IPS-18c (cell line): ENCODE results near the gene FAM131C.
"Not testable (repeated sequence)": the region's sequence is repeated elsewhere in the genome, so short reads cannot be mapped to it uniquely, and the experiment has no call there.

Experiments used
- H3K4me3 ChIP-seq: 2 replicates; pipeline ENCODE4 v1.7.0; 2013; ENCODE audit warnings: low read depth, mild to moderate bottlenecking, low read length, moderate library complexity; ENCODE audit not compliant: insufficient read depth
- H3K9me3 ChIP-seq: one replicate; pipeline ENCODE4 v1.6.1; 2013; ENCODE audit warnings: mild to moderate bottlenecking, low read length, moderate library complexity; ENCODE audit not compliant: control insufficient read depth, insufficient read depth

The FAM131C gene

DNA sequence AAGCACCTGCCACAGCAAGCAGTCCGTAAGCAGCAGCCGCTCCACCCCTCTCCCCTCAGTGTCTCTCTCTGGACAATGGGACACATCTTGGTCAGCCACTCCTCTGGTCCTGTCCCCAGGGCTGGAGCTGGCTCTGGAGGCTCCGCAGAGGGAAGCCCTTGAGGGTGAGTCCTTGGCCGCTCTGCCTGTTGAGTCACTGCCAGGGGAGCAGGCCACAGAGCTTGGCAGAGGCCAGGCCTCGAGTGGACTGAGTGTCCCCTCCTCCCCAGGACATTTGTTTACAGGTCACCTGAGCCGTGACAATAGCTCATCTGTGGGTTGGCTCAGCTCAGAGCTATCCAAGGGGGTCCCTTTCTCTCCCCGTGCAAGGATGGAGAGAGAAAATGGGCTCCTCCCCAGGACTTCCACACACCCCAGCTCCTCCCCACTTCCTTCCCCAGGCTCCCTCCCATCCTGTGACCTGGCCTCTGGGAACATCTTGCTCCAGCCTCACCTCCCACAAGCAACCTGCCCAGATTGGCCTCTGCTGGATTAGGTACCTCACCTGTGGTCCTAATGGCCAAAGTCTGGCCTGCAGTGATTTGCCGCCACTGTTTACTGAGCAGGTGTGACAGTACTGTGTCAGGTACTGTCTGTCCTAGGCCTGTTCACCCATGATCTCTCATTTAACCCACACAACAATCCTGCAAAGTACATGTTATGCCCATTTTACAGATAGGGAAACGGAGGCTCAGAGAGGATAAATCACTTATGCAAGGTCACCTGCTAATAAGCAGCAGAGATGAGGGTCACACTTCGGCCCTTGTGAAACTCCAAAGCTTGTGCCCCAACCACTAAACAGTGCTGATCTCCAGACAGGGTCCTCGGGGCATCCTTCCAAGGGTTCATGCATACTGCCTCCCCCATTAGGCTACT, 4.8 kb downstream of the FAM131C start:
- Histone ChIP-seq H3K9me3 (no peaks in the 10 kb centered on the region), H3K4me3 (no peak overlapping the region)

DNA sequence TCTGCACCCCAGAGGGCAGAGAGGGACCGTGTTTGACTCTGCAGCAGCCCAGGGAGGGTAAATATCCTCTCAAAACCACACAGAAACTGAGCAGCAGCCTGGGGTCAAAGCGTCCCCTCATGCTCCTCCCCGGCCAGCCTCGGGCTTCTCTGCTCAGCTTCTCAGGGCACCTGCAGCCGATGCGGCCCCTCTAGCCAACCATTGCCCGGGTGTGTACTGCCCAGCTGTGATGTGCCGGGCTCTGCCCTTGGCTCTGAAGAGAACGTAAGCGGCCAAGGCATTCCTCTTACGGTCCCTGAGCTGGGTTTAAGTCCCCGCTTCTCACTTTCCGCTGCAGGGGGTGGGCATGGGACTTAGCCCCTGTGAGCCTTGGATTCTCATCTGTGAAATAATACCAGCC, 5.5 kb downstream of the FAM131C start:
- H3K9me3 ChIP-seq: no peaks in the 10 kb centered on the region
- H3K4me3 ChIP-seq: no peak overlapping the region

DNA sequence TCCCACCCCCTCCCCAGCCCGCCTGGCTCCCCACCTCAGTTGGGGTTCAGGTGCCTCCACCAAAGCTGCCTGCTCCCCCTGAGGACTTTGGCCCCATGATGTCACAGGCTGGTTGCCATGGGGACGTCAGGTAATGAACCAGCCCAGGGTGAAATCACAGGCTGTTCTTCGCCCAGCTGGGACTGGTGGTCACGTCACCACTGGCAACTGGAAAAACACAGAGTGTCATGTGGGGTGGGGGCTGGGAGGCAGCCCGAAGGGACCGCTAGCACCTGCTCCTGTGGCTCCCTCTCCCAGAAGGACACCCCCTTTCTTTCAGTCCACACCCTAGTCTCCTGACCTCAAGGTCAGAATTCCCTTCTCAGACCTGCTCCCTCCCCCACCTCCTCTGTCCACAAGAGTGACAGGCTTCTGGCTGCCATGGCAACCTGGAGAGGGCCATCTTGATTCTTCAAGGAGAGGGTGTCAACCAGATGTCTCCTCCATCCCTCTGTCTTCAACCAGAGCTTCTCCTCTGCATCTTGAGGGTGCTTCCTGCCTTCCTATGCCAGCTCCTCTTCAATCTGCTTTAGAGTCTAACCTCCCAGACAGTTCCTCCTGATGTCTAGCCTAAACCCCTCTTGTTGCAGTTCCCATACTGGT, 6.2 kb downstream of the FAM131C start:
- Histone ChIP-seq H3K9me3 (no peaks in the 10 kb centered on the region), H3K4me3 (no peak overlapping the region)

DNA sequence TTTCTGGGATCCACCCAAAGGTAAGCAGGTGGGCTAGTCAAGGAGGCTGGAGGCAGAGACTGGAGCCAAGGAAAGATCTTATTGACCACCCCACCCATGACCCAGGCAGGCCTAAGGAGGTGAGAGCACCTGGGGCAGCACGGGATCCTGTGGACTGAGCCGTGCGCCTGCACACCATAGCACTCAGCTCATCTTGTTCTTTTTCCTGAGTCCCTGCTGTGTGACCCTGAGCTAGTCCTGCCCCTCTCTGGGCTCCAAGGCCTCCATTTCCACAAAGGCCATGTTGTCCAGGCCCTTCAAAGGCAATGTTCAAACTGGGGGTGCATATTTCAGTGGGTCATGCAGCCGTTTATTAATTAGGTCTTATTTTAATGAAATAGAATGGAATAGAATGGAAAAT, 7.2 kb downstream of the FAM131C start:
- H3K4me3 ChIP-seq: no peak overlapping the region
- no peaks in the 10 kb centered on the region for H3K9me3 ChIP-seq

DNA sequence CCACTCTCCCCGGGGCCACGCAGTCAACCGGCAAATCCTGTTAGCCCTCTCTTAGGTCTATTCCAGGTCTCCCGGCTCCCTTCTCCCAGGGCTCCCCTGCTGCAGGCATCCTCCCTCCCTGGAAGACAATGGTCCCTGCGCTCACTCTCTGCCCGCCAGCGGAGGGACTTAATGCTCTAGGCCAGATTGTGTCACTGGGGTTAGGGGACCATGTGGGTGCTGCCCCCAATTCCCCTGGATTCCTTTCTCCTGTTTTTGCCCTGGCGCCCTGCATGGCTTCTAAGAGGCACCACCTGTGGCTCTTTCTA, 8.2 kb downstream of the FAM131C start:
- Histone ChIP-seq H3K4me3 (no peak overlapping the region), H3K9me3 (no peaks in the 10 kb centered on the region)

DNA sequence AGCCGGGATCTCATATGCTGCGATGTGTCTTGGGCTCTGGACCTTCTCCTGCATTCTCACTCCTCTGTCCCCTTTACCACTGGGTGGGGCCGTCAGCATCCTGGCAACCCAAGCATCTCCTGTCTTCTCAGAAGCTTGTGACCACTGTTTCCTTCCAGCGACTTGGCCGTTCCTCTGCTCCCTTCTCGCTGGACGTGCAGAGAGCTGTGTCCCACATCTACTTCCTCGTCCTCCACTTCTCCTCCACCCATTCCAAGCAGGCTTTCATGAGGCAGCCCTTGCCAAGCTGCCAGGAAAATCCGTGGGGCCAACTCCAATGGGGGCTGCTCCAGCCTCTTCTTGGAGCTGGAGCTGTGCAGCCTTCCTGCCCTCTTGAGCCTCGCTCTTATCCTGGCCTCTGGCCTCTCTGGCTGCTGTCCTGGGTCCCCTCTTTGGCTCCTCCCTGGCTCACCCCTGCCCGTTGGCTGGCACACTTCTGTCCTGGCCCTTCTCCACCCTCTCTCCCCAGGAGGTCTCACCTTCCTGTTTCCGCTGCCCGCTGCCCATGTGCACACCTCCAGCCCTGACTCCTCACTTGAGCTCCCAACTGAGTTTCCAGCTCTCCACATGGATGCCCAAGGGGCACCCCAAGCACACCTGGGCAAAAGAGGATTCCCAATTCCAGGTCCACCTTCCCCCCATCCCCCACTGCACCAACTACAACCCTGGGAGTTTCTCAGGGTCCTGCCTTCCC, 8.7 kb downstream of the FAM131C start:
- Histone ChIP-seq H3K9me3 (no peaks in the 10 kb centered on the region), H3K4me3 (no peak overlapping the region)

DNA sequence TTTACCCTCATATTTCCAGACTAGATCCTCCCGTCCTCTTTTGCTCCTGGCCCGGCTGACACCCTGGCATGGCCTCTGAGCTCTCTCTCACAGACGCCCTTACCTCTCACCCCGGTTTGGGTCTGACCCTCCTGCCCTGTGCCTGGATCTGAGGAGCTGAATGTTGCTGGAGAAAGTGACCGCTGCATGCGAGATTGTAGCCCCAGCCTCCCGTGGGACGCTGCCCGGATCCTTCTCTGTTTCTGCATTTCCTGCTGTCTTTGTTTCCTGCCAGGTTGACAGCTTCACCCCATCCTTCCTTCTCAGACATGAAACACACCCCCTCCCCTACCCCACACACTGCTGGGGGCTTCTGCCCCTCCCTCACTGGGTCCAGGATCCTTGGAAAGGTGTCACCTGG, 9.5 kb downstream of the FAM131C start:
- Histone ChIP-seq H3K4me3 (no peak overlapping the region), H3K9me3 (no peaks in the 10 kb centered on the region)

DNA sequence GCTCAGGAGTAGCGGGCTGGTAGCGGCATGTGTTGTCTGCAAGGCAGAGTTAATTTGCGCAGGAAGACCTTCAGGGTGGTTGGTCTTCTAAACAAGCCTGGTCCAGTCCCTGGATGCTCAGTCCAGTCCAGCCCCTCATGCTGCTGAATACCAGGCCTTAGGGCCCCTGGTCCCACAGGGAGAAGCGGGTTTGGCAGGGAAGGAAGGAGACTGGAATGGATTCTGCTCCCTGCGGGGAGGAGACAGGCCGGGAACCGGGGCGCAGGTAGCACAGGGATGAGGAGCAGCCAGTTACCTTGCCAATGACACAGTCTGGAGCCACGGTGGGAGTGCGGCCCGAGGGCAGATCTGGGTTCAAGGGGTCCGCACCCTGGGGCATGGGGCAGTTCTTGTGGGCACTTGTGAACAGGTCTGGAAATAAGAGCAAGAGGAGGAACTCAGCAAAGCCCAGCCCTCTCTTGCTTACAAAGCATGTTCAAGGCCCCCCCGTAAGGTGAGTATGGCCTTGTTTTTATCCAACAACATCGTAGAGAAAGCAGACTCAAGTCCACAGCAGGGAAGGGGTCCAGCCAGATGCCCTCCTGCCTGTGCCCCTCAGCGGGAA, 10.1 kb downstream of the FAM131C start:
- H3K9me3 ChIP-seq: no peaks in the 10 kb centered on the region
- no peak overlapping the region for H3K4me3 ChIP-seq

DNA sequence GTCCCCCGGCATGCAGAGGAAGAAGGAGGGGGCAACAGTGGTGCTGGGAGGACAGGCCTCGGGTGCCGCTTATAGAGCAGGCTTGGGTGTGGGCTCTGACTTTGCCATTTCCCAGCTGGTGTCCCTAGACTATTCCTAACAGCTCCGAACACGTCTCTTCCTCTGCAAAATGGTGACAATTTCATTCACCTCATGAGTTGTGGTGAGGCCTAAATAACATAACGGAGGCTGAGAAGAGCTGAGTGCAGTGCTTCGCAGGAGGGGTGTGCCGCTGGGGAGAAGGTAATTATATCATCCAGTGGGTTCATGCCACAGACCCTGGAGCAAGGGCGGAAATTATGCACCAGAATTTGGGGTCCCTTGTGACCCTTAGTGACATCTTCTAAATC, 10.8 kb downstream of the FAM131C start:
- H3K4me3 ChIP-seq, H3K9me3 ChIP-seq: not testable (repeated sequence)

DNA sequence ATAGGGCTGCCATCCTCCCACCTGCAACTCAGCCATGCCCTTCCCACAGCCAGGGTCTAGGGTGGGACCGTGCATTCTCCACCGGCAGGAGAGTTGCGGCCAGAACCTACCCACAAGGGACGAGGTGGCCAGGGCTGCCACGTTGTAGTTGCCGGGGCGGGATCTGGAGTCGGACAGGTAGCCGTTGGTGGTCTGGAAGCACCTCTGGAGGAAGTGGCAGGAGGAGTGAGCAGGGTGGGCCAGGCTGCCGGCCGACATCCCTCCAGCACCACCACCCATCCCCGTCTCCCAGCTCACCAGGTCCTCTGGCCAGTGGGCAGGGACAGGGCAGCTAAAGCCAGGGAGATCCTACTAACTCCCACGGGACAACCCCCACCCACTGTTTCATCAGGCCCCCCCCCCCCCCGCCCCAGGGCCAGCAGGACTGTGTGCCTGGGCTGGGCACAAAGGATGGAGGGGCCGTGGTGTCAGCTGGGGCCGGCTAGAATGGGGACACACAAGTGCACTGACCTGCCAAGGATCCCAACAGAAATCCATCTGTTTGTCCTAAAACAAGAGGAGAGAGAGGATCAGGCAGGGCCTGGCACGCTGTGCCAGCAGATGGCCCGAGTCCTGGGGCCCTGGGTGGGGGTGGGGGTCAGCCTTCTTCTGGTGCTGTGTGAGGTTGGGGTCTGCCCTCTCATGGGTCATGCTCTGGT, 11.3 kb downstream of the FAM131C start:
- not testable (repeated sequence) for H3K4me3 ChIP-seq

DNA sequence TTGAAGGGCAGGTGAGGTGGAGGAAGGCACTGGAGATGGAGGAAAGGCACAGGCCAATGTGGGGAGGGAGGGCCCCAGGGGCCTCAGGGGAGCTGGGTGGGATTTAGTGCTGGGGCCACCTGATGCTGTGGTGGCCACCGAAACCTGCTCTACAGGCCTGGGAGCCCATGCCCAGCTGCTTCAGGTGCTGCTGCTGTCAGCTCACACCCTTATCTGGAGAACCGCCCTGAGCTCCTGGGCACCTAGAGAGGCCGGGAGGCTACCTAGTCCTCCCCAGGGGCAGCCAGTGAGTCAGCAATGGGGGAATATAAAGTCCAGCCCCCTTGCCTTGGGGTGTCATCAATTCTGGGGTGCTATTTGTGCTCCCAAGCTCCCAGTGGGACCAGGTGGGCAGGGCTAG, 12.2 kb downstream of the FAM131C start:
- H3K9me3 ChIP-seq: no peaks in the 10 kb centered on the region
- H3K4me3 ChIP-seq: no peak overlapping the region

More for the DNA sequence above, 11.3 kb downstream of the FAM131C start:
- H3K9me3 ChIP-seq: not testable (repeated sequence)

DNA sequence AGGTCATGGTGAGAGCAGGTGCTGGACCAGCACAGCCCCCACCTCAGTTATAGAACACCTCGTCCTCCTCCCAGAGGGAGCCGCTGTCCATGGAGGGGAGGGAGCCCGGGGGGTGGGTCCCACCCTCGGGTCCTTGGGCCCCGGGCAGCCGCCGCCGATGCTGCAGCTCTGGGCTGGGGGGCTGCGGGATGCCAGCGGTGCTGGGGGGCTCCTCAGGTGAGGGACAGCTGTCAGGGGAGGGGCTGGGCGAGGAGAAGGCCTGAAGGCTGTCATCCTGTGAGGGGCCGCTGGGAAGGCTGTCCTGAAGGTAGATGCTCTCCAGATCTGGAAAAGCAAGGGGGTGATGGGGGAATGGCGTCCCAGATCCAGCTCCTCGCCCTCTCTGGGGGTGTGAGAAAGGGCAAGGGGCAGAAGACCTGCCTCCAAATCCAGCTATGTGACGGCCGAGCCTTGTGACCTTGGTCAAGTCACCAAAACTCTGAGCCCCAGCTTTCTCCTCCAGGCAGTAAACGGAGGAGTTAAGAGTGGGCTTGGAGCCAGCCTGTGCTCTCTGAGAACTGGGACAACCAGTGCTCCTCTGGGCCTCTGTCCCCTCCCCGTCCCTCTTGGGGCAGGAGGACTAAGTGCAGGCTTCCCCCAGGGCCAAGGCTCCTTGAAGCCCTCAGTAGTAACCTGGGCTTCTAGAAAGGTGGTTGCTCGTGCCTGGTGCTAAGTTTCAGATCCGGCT, 14.9 kb downstream of the FAM131C start:
- not testable (repeated sequence) for H3K9me3 ChIP-seq, H3K4me3 ChIP-seq

DNA sequence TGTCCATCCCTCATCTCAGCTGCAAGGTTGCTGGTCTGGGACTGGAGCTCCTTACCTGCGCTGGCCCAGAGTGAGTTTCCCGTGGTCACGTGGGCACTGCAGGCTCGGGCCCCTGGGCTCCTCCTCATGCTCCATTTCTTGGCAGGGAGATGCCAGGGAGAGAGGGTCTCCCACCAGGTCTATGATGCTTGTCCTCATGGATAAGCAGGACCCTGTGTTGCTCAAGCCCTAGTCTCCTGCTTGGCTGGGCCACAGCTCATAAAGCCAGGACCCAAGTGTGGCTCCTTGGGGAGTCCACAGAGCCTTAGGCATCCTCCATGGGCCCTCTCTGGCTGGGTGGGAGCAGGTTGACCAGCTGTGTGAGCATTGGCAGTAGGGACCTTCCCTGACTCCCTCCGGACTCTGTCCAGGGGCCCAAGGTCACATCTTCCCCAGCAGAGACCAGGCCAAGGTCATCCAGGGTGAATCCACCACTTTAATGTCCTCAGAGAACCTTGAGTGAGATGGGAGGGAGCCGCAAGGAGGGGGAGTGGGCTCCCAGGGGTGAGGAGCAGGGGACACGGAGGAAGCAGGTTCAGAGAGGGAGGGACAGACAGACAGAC, 16.0 kb downstream of the FAM131C start:
- not testable (repeated sequence) for H3K4me3 ChIP-seq, H3K9me3 ChIP-seq

DNA sequence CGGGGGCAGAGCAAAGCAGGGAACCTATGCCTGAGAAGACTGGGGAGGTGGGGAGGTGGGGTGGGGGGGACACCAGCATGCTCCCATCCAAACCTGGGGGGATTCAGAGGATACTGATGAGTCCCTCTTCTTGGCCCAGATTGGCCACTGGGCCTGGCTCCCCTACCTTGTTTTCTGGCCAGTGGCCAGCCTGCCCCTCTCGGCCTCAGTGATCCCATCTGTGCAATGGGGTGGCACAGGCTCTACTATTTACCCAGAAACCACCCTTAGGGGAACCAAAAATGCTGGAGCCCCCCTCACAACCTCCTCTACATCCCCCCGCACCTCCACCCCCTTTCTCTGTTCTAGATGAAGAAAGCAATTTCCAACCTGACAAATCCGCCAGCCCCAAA, 16.9 kb downstream of the FAM131C start:
- H3K4me3 ChIP-seq, H3K9me3 ChIP-seq: not testable (repeated sequence)

DNA sequence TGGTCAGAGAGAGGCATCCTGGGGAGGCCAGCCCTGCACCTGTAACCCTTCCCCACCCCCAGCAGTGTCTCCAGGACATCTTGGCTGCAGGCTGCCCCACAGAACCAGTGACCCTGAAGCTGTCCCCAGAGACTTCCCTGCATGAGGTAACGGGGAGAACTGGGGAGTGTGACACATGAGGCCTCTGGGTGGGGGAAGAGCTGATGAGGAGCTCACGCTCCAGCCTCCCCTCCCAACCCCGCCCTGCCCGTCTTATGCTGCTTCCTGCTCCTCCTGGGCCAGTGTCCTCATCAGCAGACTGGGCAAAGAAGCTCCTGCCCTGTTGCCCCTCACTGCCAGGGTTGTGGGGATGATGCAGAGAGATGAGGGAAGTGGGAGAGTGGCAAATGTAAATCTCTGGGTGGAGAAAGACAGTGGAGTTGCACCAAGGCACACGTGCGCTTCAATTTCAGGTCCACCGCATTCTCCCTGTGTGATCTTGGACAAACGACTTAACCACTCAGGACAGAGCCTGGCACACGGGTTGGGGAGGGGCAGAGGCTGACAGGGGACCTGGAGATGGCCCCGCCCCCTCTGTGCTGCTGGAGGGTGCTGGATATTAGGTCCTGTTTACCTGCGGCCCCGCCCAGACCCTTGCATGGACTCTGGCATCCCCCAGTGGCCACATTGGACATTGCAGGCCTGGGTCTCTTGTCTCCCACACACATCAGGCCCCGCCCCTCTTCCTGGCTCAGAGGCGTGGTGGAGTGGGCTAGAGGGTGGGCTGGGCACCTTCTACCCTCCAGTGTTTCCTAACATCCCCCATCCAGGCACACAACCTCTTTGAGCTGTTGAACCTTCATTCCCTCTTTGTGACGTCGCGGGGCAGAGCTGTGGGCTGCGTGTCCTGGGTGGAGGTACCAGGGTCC, 17.6 kb downstream of the FAM131C start:
- H3K4me3 ChIP-seq: no peak overlapping the region
- no peaks in the 10 kb centered on the region for H3K9me3 ChIP-seq
